A204.1 (cell line): ENCODE results near the gene DMRT3.

Experiments
- FAIRE-seq: peaks from 2 replicates; lab custom pipeline; 2012; peaks lifted over from hg19 to GRCh38; lab: Jason Lieb, UNC

Gene DMRT3

DNA sequence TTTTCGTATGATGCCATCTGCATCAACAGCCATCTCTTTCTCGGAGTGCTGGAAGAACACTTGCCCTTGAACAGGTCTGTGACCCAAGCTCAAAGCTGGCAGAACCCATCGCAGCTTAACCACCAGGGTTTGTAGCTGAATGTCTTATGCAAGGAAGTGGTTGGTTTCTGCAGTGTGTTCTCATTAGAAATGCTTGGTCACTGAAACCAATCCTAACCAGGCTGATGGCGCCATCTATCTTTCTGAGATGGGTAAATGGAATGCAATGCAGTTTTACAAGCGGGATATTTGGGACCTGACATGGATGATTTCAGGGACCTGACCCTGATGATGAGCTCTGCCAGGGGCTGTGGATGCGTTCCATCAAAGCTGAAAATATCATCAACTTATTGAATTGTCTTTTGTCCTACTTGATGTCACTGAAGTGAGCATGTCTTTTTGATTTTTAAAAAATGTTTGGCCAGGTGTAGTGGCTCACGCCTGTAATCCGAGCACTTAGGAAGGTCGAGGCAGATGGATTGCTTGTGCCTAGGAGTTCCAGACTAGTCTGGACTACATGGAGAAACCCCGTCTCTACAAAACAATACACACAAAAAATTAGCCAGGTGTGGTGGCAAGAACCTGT lies 28.7 kb downstream of the DMRT3 start:
- FAIRE-seq, result peak; percentile 88

DNA sequence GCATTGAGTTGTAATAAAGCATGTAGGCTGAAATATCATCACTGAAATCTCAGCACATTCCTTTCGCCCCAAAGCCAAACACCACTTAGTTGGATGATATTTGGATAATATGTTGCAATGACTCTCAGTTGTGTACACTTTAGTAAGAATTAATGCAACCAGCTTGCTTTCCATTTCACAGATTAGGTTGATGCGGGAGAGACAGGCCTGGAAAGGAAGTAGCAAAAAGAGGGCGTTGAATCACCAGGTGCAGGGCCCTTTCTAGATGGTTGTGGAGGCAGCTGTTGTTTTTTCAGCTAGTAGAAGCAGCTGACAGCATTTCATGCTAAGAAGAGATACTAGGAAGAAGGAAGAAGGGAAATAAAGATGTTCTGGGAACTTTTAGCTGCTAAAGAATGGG lies 30.9 kb downstream of the DMRT3 start:
- FAIRE-seq, result no peak

GRCh38 chr9:1008216-1008615 lies 31.8 kb downstream of the DMRT3 start:
- no peak for FAIRE-seq

GRCh38 chr9:1009101-1009707 lies 32.7 kb downstream of the DMRT3 start:
- peak; percentile 57 for FAIRE-seq

DNA sequence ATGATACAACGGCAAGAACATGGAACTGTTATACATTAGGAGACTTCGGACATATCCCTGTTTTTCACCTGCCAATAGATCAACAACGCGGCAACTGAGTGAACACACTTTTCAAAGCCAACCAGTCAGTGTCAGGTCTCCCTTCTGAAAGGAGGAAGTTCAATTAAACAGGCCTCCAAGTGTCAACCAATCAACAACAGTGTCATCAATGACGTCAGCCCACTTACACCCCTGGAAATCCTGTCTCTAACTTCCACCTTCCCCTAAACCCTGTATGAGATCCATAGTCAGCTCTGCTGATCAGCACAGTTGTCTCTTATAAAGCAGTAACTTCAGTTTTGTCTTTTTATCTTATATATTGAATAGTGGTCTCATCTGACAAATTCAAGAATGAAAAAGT lies 36.6 kb downstream of the DMRT3 start:
- FAIRE-seq, result no peak

- FAIRE-seq, result no peak
Observed at GRCh38 chr9:1014225-1014624, 37.8 kb downstream of the DMRT3 start.

- no peak for FAIRE-seq
Observed at GRCh38 chr9:1014640-1015039, 38.2 kb downstream of the DMRT3 start.

GRCh38 chr9:1018121-1018520 lies 41.7 kb downstream of the DMRT3 start:
- no peak for FAIRE-seq

DNA sequence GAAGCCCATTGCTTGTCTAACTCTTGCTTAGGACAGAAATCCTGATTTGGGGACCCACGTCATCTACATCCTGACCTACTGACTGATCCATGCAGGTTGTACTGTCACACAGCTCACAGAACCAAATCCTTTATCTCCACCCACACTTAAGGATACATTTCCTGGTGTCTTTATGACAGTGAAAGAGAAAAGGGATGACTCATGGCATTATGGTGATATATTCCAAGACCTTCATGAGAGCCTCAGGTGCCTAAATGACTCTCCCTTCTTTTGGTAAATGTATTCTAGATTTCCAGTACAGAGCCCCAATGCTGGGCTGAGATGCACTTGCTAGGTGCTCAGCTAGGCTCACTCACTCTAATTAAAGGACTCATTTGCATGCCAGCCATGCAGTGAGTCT lies 47.7 kb downstream of the DMRT3 start:
- FAIRE-seq, result no peak

- FAIRE-seq, result no peak
Observed at GRCh38 chr9:1025131-1025530, 48.7 kb downstream of the DMRT3 start.

- FAIRE-seq, result no peak
Observed at GRCh38 chr9:1026219-1026618, 49.8 kb downstream of the DMRT3 start.

DNA sequence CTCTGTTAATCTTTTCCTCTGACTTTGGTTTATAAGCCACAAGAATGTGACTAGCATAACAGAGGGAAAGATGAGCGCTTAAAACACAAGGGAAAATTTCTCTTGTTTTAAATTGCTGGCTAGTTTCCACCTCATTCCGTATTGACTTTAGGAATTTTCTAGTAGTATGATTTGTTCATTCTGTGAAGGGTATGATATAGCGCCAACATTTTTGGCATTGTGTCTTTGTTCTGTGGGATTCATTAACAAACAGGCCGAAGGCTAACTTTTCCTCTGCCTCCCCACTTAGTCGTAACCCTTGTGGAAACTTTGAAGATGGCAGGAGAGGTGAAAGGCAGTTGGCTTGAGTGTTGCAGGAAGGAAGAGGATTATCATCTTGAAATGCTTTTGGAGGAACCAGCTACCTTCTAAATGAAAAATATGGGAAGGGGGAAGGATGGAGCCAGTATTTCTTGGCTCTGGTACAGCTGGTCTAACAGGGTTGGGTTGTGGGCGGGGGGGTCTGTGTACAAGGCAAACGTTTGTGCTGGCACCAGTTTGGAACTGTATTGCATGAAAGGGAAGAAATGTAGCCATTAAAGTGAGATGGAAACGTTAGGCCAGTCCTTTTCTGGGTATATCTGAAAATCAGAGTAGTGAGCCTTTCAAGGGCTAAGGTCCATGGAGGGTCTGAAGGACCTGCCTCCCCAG lies 52.2 kb downstream of the DMRT3 start:
- no peak for FAIRE-seq

DNA sequence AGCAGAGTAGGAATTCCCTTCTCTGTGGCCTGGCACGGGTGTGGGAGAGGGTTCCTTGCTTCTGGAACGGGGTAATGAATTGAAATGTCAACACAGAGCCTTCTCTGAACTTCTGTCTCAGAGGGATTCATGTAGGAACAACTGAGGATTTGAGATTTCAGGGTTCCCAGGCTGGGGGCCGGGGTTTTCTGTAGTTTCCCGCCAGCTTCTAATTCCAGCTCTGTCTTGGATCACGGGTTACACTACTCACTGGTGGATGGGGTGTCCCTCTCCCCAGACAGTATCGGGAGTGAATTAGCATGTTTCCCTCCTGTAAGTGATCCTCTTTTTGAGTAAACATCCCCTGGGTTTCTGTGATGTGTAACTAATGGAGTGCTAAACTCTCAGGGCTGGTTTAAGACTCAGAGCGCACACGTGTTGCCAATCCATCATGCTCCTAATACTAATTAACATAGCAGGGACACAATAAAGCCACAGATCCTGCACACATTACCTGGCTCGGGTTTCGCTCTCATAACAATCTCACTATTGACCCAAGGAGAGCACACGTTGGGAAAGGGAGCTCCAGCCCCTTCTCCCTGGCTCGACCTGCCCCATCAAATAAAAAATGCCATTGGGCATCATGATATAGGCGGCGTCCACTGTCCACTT lies 55.6 kb downstream of the DMRT3 start:
- no peak for FAIRE-seq

DNA sequence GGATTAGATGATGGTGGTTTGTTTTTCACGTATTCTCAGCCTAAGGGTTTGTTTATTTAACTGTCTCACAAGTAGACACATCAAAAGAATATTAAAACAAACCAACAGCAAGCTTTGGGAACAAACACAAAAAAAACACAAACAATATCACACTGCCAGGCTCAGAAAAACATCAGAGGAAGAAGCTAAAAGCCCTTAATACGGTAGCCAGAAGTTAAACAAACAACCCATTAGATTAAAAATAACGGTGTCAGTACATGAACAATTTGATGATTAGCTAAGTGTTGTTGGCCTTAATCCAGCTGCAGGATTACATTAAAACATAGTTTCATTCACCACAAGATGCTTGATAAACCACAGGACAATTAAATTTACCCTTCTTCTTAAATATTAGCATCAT lies 57.8 kb downstream of the DMRT3 start:
- no peak for FAIRE-seq

- FAIRE-seq, result no peak
Observed at GRCh38 chr9:1039589-1039988, 63.1 kb downstream of the DMRT3 start.
